ENCODE data around the gene GIGYF2. TPM values are rescaled to one million over a fixed set of nuclear protein-coding genes. Genes with fewer than 3 reads are reported as not detected.

Gene GIGYF2
- total RNA-seq, 1 experiment from 2014 or later, result 60.6 TPM

GRCh38 chr2:232896720-232897597 is 199.8 kb downstream of the GIGYF2 start:
- Histone ChIP-seq H4K20me1 (ENCODE audit: insufficient read depth) (no peaks in the 10 kb centered on the region), H3K4me1 (ENCODE audit: control insufficient read depth in 1 of 2, insufficient read depth in 2 of 2, low read length in 2 of 2) (peaks cover 8 to 29% of the 10 kb centered on the region in 2 experiments), H3K9me3 (ENCODE audit: control insufficient read depth in 1 of 2, insufficient read depth in 1 of 2, low read depth in 1 of 2, low read length in 2 of 2) (no peaks in the 10 kb centered on the region), H3K27me3 (ENCODE audit: insufficient read depth, low read length) (no peaks in the 10 kb centered on the region), H3K4me2 (ENCODE audit: low read length) (no peak overlapping the region), H3K36me3 (ENCODE audit: control insufficient read depth in 1 of 2, insufficient read depth in 2 of 2, low read length in 2 of 2) (no peaks in the 10 kb centered on the region), H3K9ac (ENCODE audit: low read length) (no peak overlapping the region), H3K9me2 (ENCODE audit: insufficient read depth) (no peaks in the 10 kb centered on the region), H3K27ac (ENCODE audit: low read depth, low read length) (no peak overlapping the region), H2AFZ (ENCODE audit: low read depth, low read length, poor library complexity, severe bottlenecking) (no peak overlapping the region), H3K79me2 (ENCODE audit: insufficient read depth, low read length) (no peaks in the 10 kb centered on the region), H3K4me3 (replicated peaks in 1 of 2; ENCODE audit: low read depth in 1 of 2, low read length in 2 of 2) (no peak overlapping the region)
- no TSS peak for BruUV-seq (replicated peaks)
- POLR2A ChIA-PET, result no interaction called here
- DNase-seq (ENCODE audit: low read depth, low spot score), result no peak
- RAD21 ChIA-PET (ENCODE audit: low non-redundant PET in 1 of 2, low total read pairs in 2 of 2, uncharacterized antibody in 2 of 2, unreplicated experiment in 2 of 2), result interaction anchor here in 1 of 2 experiments (0.6 kb wide), 1 partner anchor 142 kb away, joined by 4 read pairs; no protein-coding TSS in a partner anchor
- TF ChIP-seq JUND (IDR thresholded peaks at IDR 0.05) (no peak), FOSL1 (IDR thresholded peaks at IDR 0.05; ENCODE audit: low read depth) (no peak), ATF3 (IDR thresholded peaks at IDR 0.05) (no peak), ZFX (IDR thresholded peaks at IDR 0.05) (no peak), POLR2AphosphoS5 (IDR thresholded peaks at IDR 0.05; ENCODE audit: low read depth, low read length) (no peak), SRF (IDR thresholded peaks at IDR 0.05; ENCODE audit: low read depth) (no peak), MAX (IDR thresholded peaks at IDR 0.05) (no peak), EZH2 (IDR thresholded peaks at IDR 0.05) (no peak), EZH2phosphoT487 (IDR thresholded peaks at IDR 0.05; ENCODE audit: borderline replicate concordance) (no peak)
- TF ChIP-seq, protein P1, sequence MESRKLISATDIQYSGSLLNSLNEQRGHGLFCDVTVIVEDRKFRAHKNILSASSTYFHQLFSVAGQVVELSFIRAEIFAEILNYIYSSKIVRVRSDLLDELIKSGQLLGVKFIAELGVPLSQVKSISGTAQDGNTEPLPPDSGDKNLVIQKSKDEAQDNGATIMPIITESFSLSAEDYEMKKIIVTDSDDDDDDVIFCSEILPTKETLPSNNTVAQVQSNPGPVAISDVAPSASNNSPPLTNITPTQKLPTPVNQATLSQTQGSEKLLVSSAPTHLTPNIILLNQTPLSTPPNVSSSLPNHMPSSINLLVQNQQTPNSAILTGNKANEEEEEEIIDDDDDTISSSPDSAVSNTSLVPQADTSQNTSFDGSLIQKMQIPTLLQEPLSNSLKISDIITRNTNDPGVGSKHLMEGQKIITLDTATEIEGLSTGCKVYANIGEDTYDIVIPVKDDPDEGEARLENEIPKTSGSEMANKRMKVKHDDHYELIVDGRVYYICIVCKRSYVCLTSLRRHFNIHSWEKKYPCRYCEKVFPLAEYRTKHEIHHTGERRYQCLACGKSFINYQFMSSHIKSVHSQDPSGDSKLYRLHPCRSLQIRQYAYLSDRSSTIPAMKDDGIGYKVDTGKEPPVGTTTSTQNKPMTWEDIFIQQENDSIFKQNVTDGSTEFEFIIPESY (IDR thresholded peaks at IDR 0.05; ENCODE audit: extremely low read depth, insufficient replicate concordance, low read length), result no peak
- ATAC-seq, result no peak
- intact Hi-C loops (cut with micrococcal nuclease), result no loop called here
- CTCF ChIA-PET, result no interaction called here

Data from HCT116 (cell line).